Lower leg skin (tissue), 3 donors: ENCODE measurements around the gene SCIN.

Experiments
- POLR2A ChIP-seq, 2 donors: fragments of 450-650 bp; IDR thresholded peaks; one replicate each; pipeline ENCODE4 v1.6.1; 2016 to 2017; ENCODE audit warnings: antibody characterized with exemption in 2 of 2, mild to moderate bottlenecking in 1 of 2, moderate library complexity in 1 of 2
- TF ChIP-seq, protein P1 (sequence below), 3 donors: fragments of 450-650 bp; IDR thresholded peaks; one replicate each; pipeline ENCODE4 v1.5.1; 2016; ENCODE audit warnings: antibody characterized with exemption in 3 of 3, mild to moderate bottlenecking in 3 of 3, moderate library complexity in 2 of 3

DNA sequence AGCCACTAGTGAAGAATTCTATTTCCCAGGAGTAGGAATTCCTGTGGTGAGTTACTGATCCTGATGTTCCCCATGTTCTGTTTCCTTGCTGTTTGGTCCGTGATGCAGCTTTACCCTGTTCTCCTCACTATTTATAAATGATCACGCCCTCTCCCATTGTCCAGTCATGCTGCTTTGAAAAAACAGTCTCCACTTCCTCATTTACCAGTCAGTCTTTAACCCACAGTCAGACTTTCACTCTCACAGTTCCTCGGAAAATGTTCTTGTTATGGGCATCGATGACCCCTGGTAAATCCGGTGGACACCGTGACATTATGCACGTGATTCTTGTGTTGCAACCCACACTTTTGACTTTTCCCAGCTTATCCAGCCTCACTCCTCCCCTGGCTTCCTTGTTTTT is 14.4 kb downstream of the SCIN start:
- TF ChIP-seq, protein P1, sequence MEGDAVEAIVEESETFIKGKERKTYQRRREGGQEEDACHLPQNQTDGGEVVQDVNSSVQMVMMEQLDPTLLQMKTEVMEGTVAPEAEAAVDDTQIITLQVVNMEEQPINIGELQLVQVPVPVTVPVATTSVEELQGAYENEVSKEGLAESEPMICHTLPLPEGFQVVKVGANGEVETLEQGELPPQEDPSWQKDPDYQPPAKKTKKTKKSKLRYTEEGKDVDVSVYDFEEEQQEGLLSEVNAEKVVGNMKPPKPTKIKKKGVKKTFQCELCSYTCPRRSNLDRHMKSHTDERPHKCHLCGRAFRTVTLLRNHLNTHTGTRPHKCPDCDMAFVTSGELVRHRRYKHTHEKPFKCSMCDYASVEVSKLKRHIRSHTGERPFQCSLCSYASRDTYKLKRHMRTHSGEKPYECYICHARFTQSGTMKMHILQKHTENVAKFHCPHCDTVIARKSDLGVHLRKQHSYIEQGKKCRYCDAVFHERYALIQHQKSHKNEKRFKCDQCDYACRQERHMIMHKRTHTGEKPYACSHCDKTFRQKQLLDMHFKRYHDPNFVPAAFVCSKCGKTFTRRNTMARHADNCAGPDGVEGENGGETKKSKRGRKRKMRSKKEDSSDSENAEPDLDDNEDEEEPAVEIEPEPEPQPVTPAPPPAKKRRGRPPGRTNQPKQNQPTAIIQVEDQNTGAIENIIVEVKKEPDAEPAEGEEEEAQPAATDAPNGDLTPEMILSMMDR (IDR thresholded peaks at IDR 0.05), result no peak
- no peak for TF ChIP-seq POLR2A (IDR thresholded peaks at IDR 0.05)
